Peyer's patch (tissue), 4 donors: ENCODE measurements around the gene SPIN3. TPM values are rescaled to one million over a fixed set of nuclear protein-coding genes. Genes with fewer than 3 reads are reported as not detected.

Source experiments
- DNase-seq, 3 donors: peaks; one replicate each; pipeline ENCODE4 v3.0.0-alpha.2; 2017 to 2019
- H3K27ac ChIP-seq, 4 donors: fragments of 200-600 bp; sonication (generic); one replicate each; pipeline ENCODE4 v1.5.1; 2016 to 2019
- H3K27me3 ChIP-seq, 2 donors: fragments of 200-600 bp; sonication (generic); one replicate each; pipeline ENCODE4 v1.5.1; 2019
- H3K36me3 ChIP-seq, 3 donors: fragments of 200-600 bp; sonication (generic); one replicate each; pipeline ENCODE4 v1.5.1; 2016 to 2019
- H3K4me1 ChIP-seq, 4 donors: fragments of 200-600 bp; sonication (generic); one replicate each; pipeline ENCODE4 v1.5.1; 2016 to 2019
- H3K4me3 ChIP-seq, 4 donors: fragments of 200-600 bp; sonication (generic); 1 replicate in 3 of 4; 2 replicates in 1 of 4; pipeline ENCODE4 v1.5.1; 2016 to 2019; ENCODE audit warnings: mild to moderate bottlenecking in 1 of 4
- H3K9me3 ChIP-seq, 4 donors: fragments of 200-600 bp; sonication (generic); one replicate each; pipeline ENCODE4 v1.5.1; 2016 to 2019; ENCODE audit warnings: mild to moderate bottlenecking in 1 of 4
- CTCF ChIP-seq, 6 experiments: fragments of 450-650 bp in 4 of 6; fragments of 200-600 bp in 2 of 6; sonication (generic) in 1 of 6; IDR thresholded peaks; one replicate each; pipeline ENCODE4 v1.5.1; 2017 to 2019; ENCODE audit warnings: antibody characterized with exemption in 6 of 6, mild to moderate bottlenecking in 3 of 6, moderate library complexity in 1 of 6
- POLR2A ChIP-seq, 2 donors: fragments of 450-650 bp; IDR thresholded peaks; one replicate each; pipeline ENCODE4 v1.5.1; 2017; ENCODE audit warnings: antibody characterized with exemption in 2 of 2, mild to moderate bottlenecking in 2 of 2, moderate library complexity in 2 of 2
- total RNA-seq, 4 donors: library from RNA; depleted of rRNA; stranded (reverse); fragments of >200 nt; gene quantifications; one replicate each; pipeline ENCODE4 v1.1.0, GENCODE V29; 2016

Gene SPIN3
- total RNA-seq, 4 donors from 2014 or later, result 5.3 to 22.3 (median 12.4) TPM

- no peaks in the 10 kb centered on the region for H3K9me3 ChIP-seq
- no peak overlapping the region for H3K4me3 ChIP-seq
- DNase-seq, result peak in 1 of 3 donors; percentile 73
- TF ChIP-seq CTCF (IDR thresholded peaks at IDR 0.05) (peak; percentile 28 to 61 (median 50)), POLR2A (IDR thresholded peaks at IDR 0.05) (no peak)
- H3K27ac ChIP-seq, result no peak overlapping the region
- H3K4me1 ChIP-seq, result no peaks in the 10 kb centered on the region
- no peaks in the 10 kb centered on the region for H3K36me3 ChIP-seq
- H3K27me3 ChIP-seq, result no peaks in the 10 kb centered on the region
Measured at GRCh38 chrX:56978172-56978571, 17.2 kb downstream of the SPIN3 start.

GRCh38 chrX:56975611-56976010 lies 19.7 kb downstream of the SPIN3 start:
- H3K27ac ChIP-seq, result no peak overlapping the region
- no peak for TF ChIP-seq POLR2A (IDR thresholded peaks at IDR 0.05)
- no peak for TF ChIP-seq CTCF (IDR thresholded peaks at IDR 0.05)
- no peaks in the 10 kb centered on the region for H3K27me3 ChIP-seq
- H3K36me3 ChIP-seq, result no peaks in the 10 kb centered on the region
- H3K4me1 ChIP-seq, result no peaks in the 10 kb centered on the region
- no peak for DNase-seq
- H3K9me3 ChIP-seq, result no peaks in the 10 kb centered on the region
- no peak overlapping the region for H3K4me3 ChIP-seq

GRCh38 chrX:56974408-56974807 lies 20.9 kb downstream of the SPIN3 start:
- no peak overlapping the region for H3K4me3 ChIP-seq
- TF ChIP-seq CTCF (IDR thresholded peaks at IDR 0.05) (no peak), POLR2A (IDR thresholded peaks at IDR 0.05) (no peak)
- H3K27me3 ChIP-seq, result no peaks in the 10 kb centered on the region
- no peak for DNase-seq
- no peak overlapping the region for H3K27ac ChIP-seq
- no peaks in the 10 kb centered on the region for H3K36me3 ChIP-seq
- no peaks in the 10 kb centered on the region for H3K9me3 ChIP-seq
- H3K4me1 ChIP-seq, result no peaks in the 10 kb centered on the region

- Histone ChIP-seq H3K4me1 (no peaks in the 10 kb centered on the region), H3K9me3 (no peaks in the 10 kb centered on the region), H3K27ac (no peak overlapping the region), H3K4me3 (no peak overlapping the region), H3K27me3 (no peaks in the 10 kb centered on the region), H3K36me3 (no peaks in the 10 kb centered on the region)
- DNase-seq, result no peak
- no peak for TF ChIP-seq CTCF (IDR thresholded peaks at IDR 0.05)
- no peak for TF ChIP-seq POLR2A (IDR thresholded peaks at IDR 0.05)
Measured at GRCh38 chrX:56969559-56969958, 25.8 kb downstream of the SPIN3 start.

- TF ChIP-seq POLR2A (IDR thresholded peaks at IDR 0.05) (no peak), CTCF (IDR thresholded peaks at IDR 0.05) (no peak)
- Histone ChIP-seq H3K27ac (no peak overlapping the region), H3K9me3 (no peaks in the 10 kb centered on the region), H3K36me3 (no peaks in the 10 kb centered on the region), H3K27me3 (no peaks in the 10 kb centered on the region), H3K4me3 (no peak overlapping the region), H3K4me1 (no peaks in the 10 kb centered on the region)
- DNase-seq, result no peak
Measured at GRCh38 chrX:56968980-56969379, 26.4 kb downstream of the SPIN3 start.

- no peak overlapping the region for H3K4me3 ChIP-seq
- DNase-seq, result no peak
- H3K27ac ChIP-seq, result no peak overlapping the region
- H3K27me3 ChIP-seq, result no peaks in the 10 kb centered on the region
- H3K36me3 ChIP-seq, result no peaks in the 10 kb centered on the region
- no peaks in the 10 kb centered on the region for H3K4me1 ChIP-seq
- no peak for TF ChIP-seq CTCF (IDR thresholded peaks at IDR 0.05)
- H3K9me3 ChIP-seq, result no peaks in the 10 kb centered on the region
Measured at GRCh38 chrX:56963377-56963776, 32.0 kb downstream of the SPIN3 start.
